Muscle layer of duodenum (tissue), 2 donors: Measurements from ENCODE around the gene STX7.

Experiments used
- H3K27ac ChIP-seq: one replicate; pipeline ENCODE4 v1.7.0; 2013; ENCODE audit warnings: mild to moderate bottlenecking, low read length
- H3K27me3 ChIP-seq: one replicate; pipeline ENCODE4 v1.7.0; 2013; ENCODE audit warnings: low read depth, mild to moderate bottlenecking, control low read depth, low read length
- H3K36me3 ChIP-seq, 2 donors: one replicate each; pipeline ENCODE4 v1.7.0; 2013; ENCODE audit warnings: low read length in 2 of 2, control low read depth in 1 of 2, mild to moderate bottlenecking in 1 of 2; ENCODE audit not compliant: insufficient read depth in 2 of 2, control insufficient read depth in 1 of 2
- H3K4me1 ChIP-seq, 2 donors: one replicate each; pipeline ENCODE4 v1.7.0; 2013; ENCODE audit warnings: low read length in 2 of 2, mild to moderate bottlenecking in 2 of 2, control low read depth in 1 of 2, moderate library complexity in 1 of 2; ENCODE audit not compliant: insufficient read depth in 2 of 2, control insufficient read depth in 1 of 2
- H3K4me3 ChIP-seq, 2 donors: one replicate each; pipeline ENCODE4 v1.7.0; 2013; ENCODE audit warnings: low read length in 2 of 2, low read depth in 1 of 2, mild to moderate bottlenecking in 1 of 2
- H3K9me3 ChIP-seq, 2 donors: one replicate each; pipeline ENCODE4 v1.7.0; 2013; ENCODE audit warnings: low read length in 2 of 2, control low read depth in 1 of 2, mild to moderate bottlenecking in 1 of 2; ENCODE audit not compliant: control insufficient read depth in 1 of 2
- donor health status: healthy.

The STX7 gene

GRCh38 chr6:132505158-132505557 is 7.8 kb downstream of the STX7 start:
- Histone ChIP-seq H3K9me3 (no peaks in the 10 kb centered on the region), H3K36me3 (peaks cover 8 to 14% of the 10 kb centered on the region in 2 donors), H3K27me3 (no peaks in the 10 kb centered on the region), H3K4me1 (peaks cover 3 to 24% of the 10 kb centered on the region in 2 donors), H3K4me3 (no peak overlapping the region), H3K27ac (no peak overlapping the region)

- Histone ChIP-seq H3K9me3 (no peaks in the 10 kb centered on the region), H3K27ac (no peak overlapping the region), H3K27me3 (no peaks in the 10 kb centered on the region), H3K36me3 (peaks cover 8 to 14% of the 10 kb centered on the region in 2 donors), H3K4me1 (peaks cover 3 to 24% of the 10 kb centered on the region in 2 donors), H3K4me3 (no peak overlapping the region)
Measured at GRCh38 chr6:132504757-132505156, 8.2 kb downstream of the STX7 start.

GRCh38 chr6:132499757-132500156 is 13.2 kb downstream of the STX7 start:
- H3K27me3 ChIP-seq: no peaks in the 10 kb centered on the region
- H3K4me1 ChIP-seq: peaks cover 0 to 9% of the 10 kb centered on the region in 2 donors
- no peaks in the 10 kb centered on the region for H3K9me3 ChIP-seq
- no peak overlapping the region for H3K4me3 ChIP-seq
- H3K36me3 ChIP-seq: peaks cover 8 to 21% of the 10 kb centered on the region in 2 donors
- H3K27ac ChIP-seq: no peak overlapping the region

GRCh38 chr6:132498638-132499037 is 14.3 kb downstream of the STX7 start:
- Histone ChIP-seq H3K4me1 (no peaks in the 10 kb centered on the region), H3K9me3 (no peaks in the 10 kb centered on the region), H3K27me3 (no peaks in the 10 kb centered on the region), H3K4me3 (no peak overlapping the region), H3K27ac (no peak overlapping the region), H3K36me3 (peaks cover 8 to 21% of the 10 kb centered on the region in 2 donors)

- Histone ChIP-seq H3K36me3 (peaks cover 2 to 16% of the 10 kb centered on the region in 2 donors), H3K4me1 (peaks cover 0 to 2% of the 10 kb centered on the region in 2 donors), H3K27me3 (no peaks in the 10 kb centered on the region), H3K9me3 (no peaks in the 10 kb centered on the region), H3K4me3 (no peak overlapping the region), H3K27ac (no peak overlapping the region)
Measured at GRCh38 chr6:132496519-132497180, 16.3 kb downstream of the STX7 start.

GRCh38 chr6:132495604-132496079 is 17.3 kb downstream of the STX7 start:
- Histone ChIP-seq H3K27me3 (no peaks in the 10 kb centered on the region), H3K9me3 (no peaks in the 10 kb centered on the region), H3K4me1 (peaks cover 0 to 12% of the 10 kb centered on the region in 2 donors), H3K4me3 (no peak overlapping the region), H3K27ac (no peak overlapping the region), H3K36me3 (peaks cover 0 to 8% of the 10 kb centered on the region in 2 donors)

- Histone ChIP-seq H3K27ac (no peak overlapping the region), H3K9me3 (no peaks in the 10 kb centered on the region), H3K27me3 (no peaks in the 10 kb centered on the region), H3K36me3 (peaks cover 0 to 7% of the 10 kb centered on the region in 2 donors), H3K4me1 (peaks cover 0 to 18% of the 10 kb centered on the region in 2 donors), H3K4me3 (no peak overlapping the region)
Measured at GRCh38 chr6:132494954-132495353, 18.0 kb downstream of the STX7 start.

- Histone ChIP-seq H3K9me3 (no peaks in the 10 kb centered on the region), H3K27ac (no peak overlapping the region), H3K4me3 (no peak overlapping the region), H3K4me1 (peaks cover 0 to 24% of the 10 kb centered on the region in 2 donors), H3K27me3 (no peaks in the 10 kb centered on the region), H3K36me3 (no peaks in the 10 kb centered on the region)
Measured at GRCh38 chr6:132491881-132492280, 21.0 kb downstream of the STX7 start.

GRCh38 chr6:132491303-132491702 is 21.6 kb downstream of the STX7 start:
- Histone ChIP-seq H3K4me3 (no peak overlapping the region), H3K9me3 (no peaks in the 10 kb centered on the region), H3K27ac (no peak overlapping the region), H3K4me1 (peaks cover 0 to 24% of the 10 kb centered on the region in 2 donors), H3K36me3 (no peaks in the 10 kb centered on the region), H3K27me3 (no peaks in the 10 kb centered on the region)

GRCh38 chr6:132490478-132491204 is 22.3 kb downstream of the STX7 start:
- H3K27me3 ChIP-seq: no peaks in the 10 kb centered on the region
- H3K4me1 ChIP-seq: peaks cover 0 to 24% of the 10 kb centered on the region in 2 donors
- no peak overlapping the region for H3K4me3 ChIP-seq
- H3K36me3 ChIP-seq: no peaks in the 10 kb centered on the region
- peak overlapping the region; percentile 35 for H3K27ac ChIP-seq
- H3K9me3 ChIP-seq: no peaks in the 10 kb centered on the region

GRCh38 chr6:132490024-132490423 is 22.9 kb downstream of the STX7 start:
- Histone ChIP-seq H3K36me3 (no peaks in the 10 kb centered on the region), H3K27ac (peak overlapping the region; percentile 35), H3K9me3 (no peaks in the 10 kb centered on the region), H3K4me3 (no peak overlapping the region), H3K27me3 (no peaks in the 10 kb centered on the region), H3K4me1 (peaks cover 0 to 24% of the 10 kb centered on the region in 2 donors)
